ENCODE results near the gene EIPR1. TPM values are rescaled to one million over a fixed set of nuclear protein-coding genes. Genes with fewer than 3 reads are reported as not detected.

EIPR1 gene
- total RNA-seq, 1 experiment from 2014 or later = 22.8 TPM

- TF ChIP-seq ZNF423 (CRISPR knock-in tag; IDR thresholded peaks at IDR 0.05) (peak; percentile 72; the same call in 1 of the 2 replicates), ESRRA (CRISPR knock-in tag; IDR thresholded peaks at IDR 0.05; ENCODE audit: borderline replicate concordance) (no peak)
- Mint-ChIP-seq H3K9me3 (peaks cover 9% of the 10 kb centered on the region), H3K27me3 (ENCODE audit: low read depth) (no peaks in the 10 kb centered on the region), H3K4me3 (no peak overlapping the region), H3K4me1 (peaks cover 12% of the 10 kb centered on the region), H3K36me3 (peaks cover 6% of the 10 kb centered on the region; the same call in 1 of the 2 replicates), H3K27ac (no peak overlapping the region)
- DNase-seq (ENCODE audit: low spot score) = no peak
- no peak for ATAC-seq
- POLR2A ChIA-PET = no interaction called here
- CTCF ChIA-PET = no interaction called here
These were observed 85.9 kb downstream of the EIPR1 start for GRCh38 chr2:3291750-3292149.

- ATAC-seq (no peak), DNase-seq (ENCODE audit: low spot score) (no peak)
- no peak overlapping the region for H3K27ac Mint-ChIP-seq
- H3K36me3 Mint-ChIP-seq = peaks cover 6% of the 10 kb centered on the region; the same call in 1 of the 2 replicates
- ChIA-PET POLR2A (no interaction called here), CTCF (no interaction called here)
- TF ChIP-seq ZNF423 (CRISPR knock-in tag; IDR thresholded peaks at IDR 0.05) = no peak
- TF ChIP-seq RORB (CRISPR knock-in tag; IDR thresholded peaks at IDR 0.05) = no peak
- no peak for TF ChIP-seq OVOL2 (CRISPR knock-in tag; IDR thresholded peaks at IDR 0.05; ENCODE audit: borderline replicate concordance)
- TF ChIP-seq PRRX2 (CRISPR knock-in tag; IDR thresholded peaks at IDR 0.05) = no peak
- no peak for TF ChIP-seq MYBL2 (CRISPR knock-in tag; IDR thresholded peaks at IDR 0.05)
- no peaks in the 10 kb centered on the region for H3K27me3 Mint-ChIP-seq (ENCODE audit: low read depth)
- peaks cover 9% of the 10 kb centered on the region for H3K9me3 Mint-ChIP-seq
- H3K4me1 Mint-ChIP-seq = peaks cover 12% of the 10 kb centered on the region
- no peak overlapping the region for H3K4me3 Mint-ChIP-seq
These were observed 86.5 kb downstream of the EIPR1 start for GRCh38 chr2:3291113-3291512.

- Mint-ChIP-seq H3K4me1 (peaks cover 12% of the 10 kb centered on the region), H3K9me3 (peaks cover 9% of the 10 kb centered on the region), H3K4me3 (no peak overlapping the region), H3K27me3 (ENCODE audit: low read depth) (no peaks in the 10 kb centered on the region), H3K36me3 (peaks cover 6% of the 10 kb centered on the region; the same call in 1 of the 2 replicates), H3K27ac (no peak overlapping the region)
- POLR2A ChIA-PET = no interaction called here
- CTCF ChIA-PET = no interaction called here
- ATAC-seq = no peak
- DNase-seq (ENCODE audit: low spot score) = no peak
- TF ChIP-seq ZNF396 (CRISPR knock-in tag; IDR thresholded peaks at IDR 0.05; ENCODE audit: borderline replicate concordance) = no peak
- no peak for TF ChIP-seq ZBTB43 (CRISPR knock-in tag; IDR thresholded peaks at IDR 0.05)
These were observed 87.0 kb downstream of the EIPR1 start for GRCh38 chr2:3290655-3291054.

- no peak for ATAC-seq
- TF ChIP-seq GTF2I (CRISPR knock-in tag; conservative IDR thresholded peaks at IDR 0.05) = no peak
- no peak for TF ChIP-seq NR2C2 (CRISPR knock-in tag; IDR thresholded peaks at IDR 0.05)
- TF ChIP-seq TP53 (CRISPR knock-in tag; IDR thresholded peaks at IDR 0.05) = no peak
- Mint-ChIP-seq H3K9me3 (peaks cover 9% of the 10 kb centered on the region), H3K27me3 (ENCODE audit: low read depth) (no peaks in the 10 kb centered on the region), H3K36me3 (peaks cover 6% of the 10 kb centered on the region; the same call in 1 of the 2 replicates), H3K27ac (no peak overlapping the region), H3K4me3 (no peak overlapping the region), H3K4me1 (peaks cover 12% of the 10 kb centered on the region)
- CTCF ChIA-PET = no interaction called here
- no peak for DNase-seq (ENCODE audit: low spot score)
- POLR2A ChIA-PET = no interaction called here
These were observed 87.6 kb downstream of the EIPR1 start for GRCh38 chr2:3289971-3290370.

GRCh38 chr2:3289526-3289925 lies 88.1 kb downstream of the EIPR1 start:
- H3K27ac Mint-ChIP-seq = peak overlapping the region; percentile 46; the same call in 1 of the 2 replicates
- H3K4me3 Mint-ChIP-seq = no peak overlapping the region
- H3K27me3 Mint-ChIP-seq (ENCODE audit: low read depth) = no peaks in the 10 kb centered on the region
- H3K4me1 Mint-ChIP-seq = peaks cover 12% of the 10 kb centered on the region
- ATAC-seq = no peak
- POLR2A ChIA-PET = no interaction called here
- H3K9me3 Mint-ChIP-seq = peaks cover 9% of the 10 kb centered on the region
- CTCF ChIA-PET = no interaction called here
- no peak for DNase-seq (ENCODE audit: low spot score)
- peaks cover 6% of the 10 kb centered on the region; the same call in 1 of the 2 replicates for H3K36me3 Mint-ChIP-seq
- TF ChIP-seq NR2C2 (CRISPR knock-in tag; IDR thresholded peaks at IDR 0.05) (no peak), ZBTB21 (CRISPR knock-in tag; IDR thresholded peaks at IDR 0.05; ENCODE audit: borderline replicate concordance) (no peak), GABPB1 (CRISPR knock-in tag; IDR thresholded peaks at IDR 0.05) (no peak), E2F5 (CRISPR knock-in tag; IDR thresholded peaks at IDR 0.05) (no peak), IRF1 (CRISPR knock-in tag; IDR thresholded peaks at IDR 0.05) (no peak), SOX15 (CRISPR knock-in tag; IDR thresholded peaks at IDR 0.05) (no peak), JAZF1 (CRISPR knock-in tag; IDR thresholded peaks at IDR 0.05) (no peak), CDX4 (CRISPR knock-in tag; IDR thresholded peaks at IDR 0.05; ENCODE audit: borderline replicate concordance) (no peak), ATF6 (CRISPR knock-in tag; IDR thresholded peaks at IDR 0.05) (no peak), CREB1 (CRISPR knock-in tag; IDR thresholded peaks at IDR 0.05) (no peak), TCF7 (CRISPR knock-in tag; IDR thresholded peaks at IDR 0.05; ENCODE audit: low read depth) (no peak)
